Measurements from ENCODE around the gene KIF20A.
"Not testable (repeated sequence)": the region's sequence is repeated elsewhere in the genome, so short reads cannot be mapped to it uniquely, and the experiment has no call there.

Gene KIF20A

GRCh38 chr5:138170299-138170698, 8.6 kb upstream of the KIF20A start:
- H3K4me3 Mint-ChIP-seq, result no peak overlapping the region
- no peaks in the 10 kb centered on the region for H3K36me3 Mint-ChIP-seq
- ATAC-seq (no peak), DNase-seq (ENCODE audit: low spot score in 2 of 2) (no peak)
- H3K9me3 Mint-ChIP-seq, result no peaks in the 10 kb centered on the region
- no peaks in the 10 kb centered on the region for H3K4me1 Mint-ChIP-seq
- H3K27ac Mint-ChIP-seq, result no peak overlapping the region

GRCh38 chr5:138177941-138178515, 884 bp upstream of the KIF20A start:
- no peaks in the 10 kb centered on the region for H3K9me3 Mint-ChIP-seq
- ATAC-seq (peak; percentile 14), DNase-seq (ENCODE audit: low spot score in 2 of 2) (peak in 1 of 2 donors; percentile 55)
- H3K36me3 Mint-ChIP-seq, result peaks cover 24% of the 10 kb centered on the region
- no peak overlapping the region for H3K27ac Mint-ChIP-seq
- H3K4me1 Mint-ChIP-seq, result no peaks in the 10 kb centered on the region
- no peak overlapping the region for H3K4me3 Mint-ChIP-seq

GRCh38 chr5:138179277-138179857, 455 bp downstream of the KIF20A start:
- Mint-ChIP-seq H3K36me3 (peaks cover 28% of the 10 kb centered on the region), H3K4me3 (no peak overlapping the region), H3K27ac (no peak overlapping the region), H3K4me1 (no peaks in the 10 kb centered on the region), H3K9me3 (no peaks in the 10 kb centered on the region)
- ATAC-seq, result no peak
- peak in 1 of 2 donors; percentile 2 for DNase-seq (ENCODE audit: low spot score in 2 of 2)

GRCh38 chr5:138180183-138180782, 1.4 kb downstream of the KIF20A start:
- no peak overlapping the region for H3K27ac Mint-ChIP-seq
- peaks cover 37% of the 10 kb centered on the region for H3K36me3 Mint-ChIP-seq
- ATAC-seq (peak; percentile 15), DNase-seq (ENCODE audit: low spot score in 2 of 2) (no peak)
- H3K4me1 Mint-ChIP-seq, result no peaks in the 10 kb centered on the region
- H3K9me3 Mint-ChIP-seq, result no peaks in the 10 kb centered on the region
- no peak overlapping the region for H3K4me3 Mint-ChIP-seq

GRCh38 chr5:138180841-138181240, 1.9 kb downstream of the KIF20A start:
- Mint-ChIP-seq H3K9me3 (no peaks in the 10 kb centered on the region), H3K27ac (no peak overlapping the region), H3K4me3 (no peak overlapping the region), H3K36me3 (peaks cover 43% of the 10 kb centered on the region), H3K4me1 (no peaks in the 10 kb centered on the region)
- DNase-seq (ENCODE audit: low spot score in 2 of 2), result no peak
- no peak for ATAC-seq

- ATAC-seq, result no peak
- DNase-seq (ENCODE audit: low spot score in 2 of 2), result no peak
- H3K4me1 Mint-ChIP-seq, result no peaks in the 10 kb centered on the region
- H3K36me3 Mint-ChIP-seq, result peaks cover 63% of the 10 kb centered on the region
- no peak overlapping the region for H3K27ac Mint-ChIP-seq
- H3K9me3 Mint-ChIP-seq, result no peaks in the 10 kb centered on the region
- H3K4me3 Mint-ChIP-seq, result no peak overlapping the region
Observed at GRCh38 chr5:138182808-138183207, 3.9 kb downstream of the KIF20A start.

- H3K9me3 Mint-ChIP-seq, result no peaks in the 10 kb centered on the region
- no peak overlapping the region for H3K27ac Mint-ChIP-seq
- DNase-seq (ENCODE audit: low spot score in 2 of 2) (no peak), ATAC-seq (no peak)
- peaks cover 84% of the 10 kb centered on the region for H3K36me3 Mint-ChIP-seq
- H3K4me1 Mint-ChIP-seq, result no peaks in the 10 kb centered on the region
- H3K4me3 Mint-ChIP-seq, result no peak overlapping the region
Observed at GRCh38 chr5:138186002-138186447, 7.1 kb downstream of the KIF20A start.

DNA sequence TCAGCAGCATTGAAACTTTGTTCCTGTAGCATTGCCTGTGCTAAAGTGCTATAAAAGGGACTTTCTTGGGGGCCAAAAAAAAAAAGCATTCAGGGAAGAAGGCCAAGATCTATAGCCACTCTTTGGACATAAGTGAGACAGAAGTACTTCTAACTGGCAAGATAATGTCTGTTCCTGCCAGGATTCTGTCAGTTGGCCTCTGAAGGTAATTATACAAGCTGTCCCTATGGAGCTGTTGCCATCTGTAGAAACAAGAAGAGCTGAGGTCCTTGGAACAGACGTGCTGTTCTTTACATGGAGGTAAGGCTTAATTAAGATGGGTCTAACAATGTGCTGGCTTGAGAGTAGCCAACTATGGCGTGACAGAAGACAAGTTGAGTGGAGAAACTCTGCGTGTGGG, 9.7 kb downstream of the KIF20A start:
- no peak for DNase-seq (ENCODE audit: low spot score in 2 of 2)
- Mint-ChIP-seq H3K27ac (peak overlapping the region; percentile 23), H3K4me1 (no peaks in the 10 kb centered on the region), H3K4me3 (no peak overlapping the region), H3K36me3 (peaks cover 97% of the 10 kb centered on the region), H3K9me3 (no peaks in the 10 kb centered on the region)
- no peak for ATAC-seq

GRCh38 chr5:138192826-138193225, 13.9 kb downstream of the KIF20A start:
- H3K27ac Mint-ChIP-seq, result no peak overlapping the region
- H3K36me3 Mint-ChIP-seq, result peaks cover 96% of the 10 kb centered on the region
- H3K4me1 Mint-ChIP-seq, result no peaks in the 10 kb centered on the region
- no peaks in the 10 kb centered on the region for H3K9me3 Mint-ChIP-seq
- no peak for ATAC-seq
- H3K4me3 Mint-ChIP-seq, result no peak overlapping the region
- DNase-seq (ENCODE audit: low spot score in 2 of 2), result no peak

DNA sequence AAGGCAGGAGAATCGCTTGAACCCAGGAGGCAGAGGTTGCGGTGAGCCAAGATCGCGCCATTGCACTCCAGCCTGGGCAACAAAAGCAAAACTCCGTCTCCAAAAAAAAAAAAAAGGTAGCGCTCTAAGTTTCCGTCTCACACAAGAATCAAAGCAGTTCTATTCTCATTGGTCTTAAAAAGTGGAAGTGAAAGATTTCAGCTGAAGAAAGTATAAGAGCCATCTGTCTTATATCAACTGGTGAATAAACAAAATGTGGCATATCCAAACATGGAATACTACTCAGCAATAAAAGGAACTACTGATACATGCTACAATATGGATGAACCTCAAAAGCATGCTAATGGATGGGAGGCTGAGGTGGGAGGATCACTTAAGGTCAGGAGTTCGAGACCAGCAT, 14.9 kb downstream of the KIF20A start:
- peaks cover 96% of the 10 kb centered on the region for H3K36me3 Mint-ChIP-seq
- not testable (repeated sequence) for DNase-seq (ENCODE audit: low spot score in 2 of 2); H3K4me1 Mint-ChIP-seq; ATAC-seq; H3K4me3 Mint-ChIP-seq; H3K27ac Mint-ChIP-seq; H3K9me3 Mint-ChIP-seq

GRCh38 chr5:138210985-138211384, 32.1 kb downstream of the KIF20A start:
- H3K36me3 Mint-ChIP-seq, result peaks cover 54% of the 10 kb centered on the region
- no peak overlapping the region for H3K27ac Mint-ChIP-seq
- no peak overlapping the region for H3K4me3 Mint-ChIP-seq
- ATAC-seq (no peak), DNase-seq (ENCODE audit: low spot score in 2 of 2) (no peak)
- H3K4me1 Mint-ChIP-seq, result peaks cover 21% of the 10 kb centered on the region
- H3K9me3 Mint-ChIP-seq, result no peaks in the 10 kb centered on the region

GRCh38 chr5:138212828-138213160, 33.9 kb downstream of the KIF20A start:
- ATAC-seq, result peak; percentile 56
- Mint-ChIP-seq H3K36me3 (peaks cover 36% of the 10 kb centered on the region), H3K27ac (peak overlapping the region; percentile 99), H3K4me1 (peaks cover 21% of the 10 kb centered on the region), H3K4me3 (peak overlapping the region; percentile 99), H3K9me3 (no peaks in the 10 kb centered on the region)
- no peak for DNase-seq (ENCODE audit: low spot score in 2 of 2)

DNA sequence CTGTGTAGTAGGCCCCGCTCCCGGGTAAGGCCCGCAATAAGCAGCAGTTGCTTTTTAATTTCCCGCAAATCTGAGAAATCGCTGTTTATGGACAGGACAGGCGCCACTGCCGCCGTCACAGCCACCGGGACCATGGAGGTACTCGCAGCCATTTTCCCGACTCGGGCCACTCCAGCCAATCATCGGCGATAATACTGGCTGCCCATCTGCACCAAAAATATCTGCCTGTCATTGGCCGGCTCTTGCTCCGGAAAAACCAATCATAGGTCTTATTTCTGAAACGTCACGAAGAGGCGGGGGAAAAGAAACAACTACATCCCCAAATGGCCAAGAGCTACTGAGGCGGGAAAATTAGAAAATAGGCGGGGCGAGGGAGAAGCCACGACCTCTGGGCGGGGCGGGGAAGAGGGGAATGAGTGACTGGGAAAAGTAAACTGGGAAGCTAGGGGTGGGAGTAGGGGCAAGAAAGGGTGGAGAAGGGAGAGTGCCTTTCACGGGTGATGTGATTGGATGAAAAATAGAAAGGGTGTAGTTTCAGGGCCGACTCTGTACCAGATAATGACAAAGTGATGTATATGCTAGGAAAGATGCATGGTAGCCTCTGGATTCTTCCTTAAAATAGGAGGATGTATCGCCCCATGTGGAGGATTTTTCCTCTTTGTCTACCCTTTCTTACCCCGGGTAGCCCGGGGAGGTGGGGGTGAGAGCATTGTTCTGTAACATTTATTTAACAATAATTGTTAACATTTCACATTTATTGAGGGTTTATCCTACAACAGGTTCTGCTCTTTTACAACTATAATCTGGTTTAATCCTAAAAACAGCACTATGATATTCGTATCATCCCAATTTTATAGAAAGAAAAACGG, 34.5 kb downstream of the KIF20A start, which contains the start of gene CDC23:
Gene CDC23, minus strand, starts transcription at position 163 of the 869 bp plus-strand sequence. Its CDS starts 11 bp downstream, at position 152.
- peak within 1 kb of the TSS; percentile 99 for H3K4me3 Mint-ChIP-seq
- peak; percentile 68 to 91 for DNase-seq (ENCODE audit: low spot score in 2 of 2)
- H3K4me1 Mint-ChIP-seq, result peaks cover 21% of the 10 kb centered on the region
- no peaks in the 10 kb centered on the region for H3K9me3 Mint-ChIP-seq
- peaks cover 30% of the 10 kb centered on the region for H3K36me3 Mint-ChIP-seq
- peak; percentile 99 for ATAC-seq
- peak within 1 kb of the TSS; percentile 99 for H3K27ac Mint-ChIP-seq

DNA sequence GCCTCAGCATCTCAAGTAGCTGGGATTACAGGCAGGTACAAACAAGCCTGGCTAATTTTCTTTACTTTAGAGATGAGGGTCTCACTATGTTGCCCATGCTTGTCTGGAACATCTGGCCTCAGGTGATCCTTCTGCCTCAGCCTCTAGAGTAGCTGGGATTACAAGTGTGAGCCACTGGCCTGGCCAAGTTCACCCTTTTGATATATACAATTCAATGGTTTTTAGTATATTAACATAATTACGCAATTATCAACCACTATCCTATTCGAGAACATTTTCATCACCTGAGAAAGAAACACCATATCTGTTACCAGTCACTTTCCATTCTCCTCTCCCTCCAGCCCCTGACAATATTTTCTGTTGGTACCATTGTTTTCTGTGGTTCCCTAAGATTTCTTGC, 37.9 kb downstream of the KIF20A start:
- Mint-ChIP-seq H3K9me3 (no peaks in the 10 kb centered on the region), H3K4me1 (peaks cover 14% of the 10 kb centered on the region), H3K4me3 (no peak overlapping the region), H3K27ac (no peak overlapping the region), H3K36me3 (peaks cover 12% of the 10 kb centered on the region)
- DNase-seq (ENCODE audit: low spot score in 2 of 2) (no peak), ATAC-seq (no peak)

DNA sequence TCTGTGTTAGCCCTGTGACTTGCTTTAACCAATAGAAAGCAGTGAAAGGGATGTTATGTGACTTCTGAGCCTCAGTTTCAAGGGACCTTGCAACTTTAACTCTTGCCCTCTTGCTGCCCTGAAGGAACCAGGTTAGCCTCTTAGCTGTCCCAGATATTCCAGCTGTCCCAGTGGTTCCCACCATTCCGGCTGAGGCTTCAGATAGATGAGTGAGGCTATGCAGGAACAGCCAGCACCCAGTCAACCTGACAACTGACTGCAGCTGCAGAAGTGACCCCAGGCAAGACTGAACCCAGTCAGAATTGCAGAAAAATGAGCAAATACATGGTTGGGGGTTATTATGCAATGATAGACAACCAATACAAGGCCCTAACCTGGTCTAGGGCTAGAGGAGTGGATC, 44.6 kb downstream of the KIF20A start:
- H3K4me3 Mint-ChIP-seq, result no peak overlapping the region
- H3K27ac Mint-ChIP-seq, result no peak overlapping the region
- DNase-seq (ENCODE audit: low spot score in 2 of 2) (no peak), ATAC-seq (no peak)
- H3K9me3 Mint-ChIP-seq, result no peaks in the 10 kb centered on the region
- H3K4me1 Mint-ChIP-seq, result no peaks in the 10 kb centered on the region
- H3K36me3 Mint-ChIP-seq, result no peaks in the 10 kb centered on the region

All from stimulated activated effector memory CD8-positive, alpha-beta T cell treated with anti-CD3 and anti-CD28 coated beads, Interleukin-12 subunit alpha, Interleukin-12 subunit beta, amount 100 ng/mL, for 72 hours (primary cell).